Liver (tissue), 3 donors: Measurements from ENCODE around the gene CELF4.

Experiments
- CTCF ChIP-seq: fragments of 150-350 bp; IDR thresholded peaks from 2 replicates; pipeline ENCODE4 v1.5.1; 2017; ENCODE audit warnings: improper control_type of control experiment, low read depth, low read length; ENCODE audit not compliant: missing input control
- GABPA ChIP-seq, 2 donors: IDR thresholded peaks in 1 of 2; conservative IDR thresholded peaks in 1 of 2; 2 replicates each; pipeline ENCODE4 v1.6.1; 2016; ENCODE audit warnings: antibody characterized with exemption in 2 of 2, mild to moderate bottlenecking in 1 of 2, moderate library complexity in 1 of 2
- REST ChIP-seq: IDR thresholded peaks from 2 replicates; pipeline ENCODE4 v1.6.1; 2016; ENCODE audit warnings: antibody characterized with exemption, mild to moderate bottlenecking
- RXRA ChIP-seq, 2 donors: IDR thresholded peaks; 2 replicates each; pipeline ENCODE4 v1.6.1; 2017 to 2018; ENCODE audit warnings: antibody characterized with exemption in 2 of 2, mild to moderate bottlenecking in 1 of 2
- SP1 ChIP-seq: IDR thresholded peaks from 2 replicates; pipeline ENCODE4 v1.6.1; 2018; ENCODE audit warnings: antibody characterized with exemption, mild to moderate bottlenecking
- TAF1 ChIP-seq: conservative IDR thresholded peaks from 2 replicates; pipeline ENCODE4 v1.6.1; 2016; ENCODE audit warnings: antibody characterized with exemption, mild to moderate bottlenecking
- donor health status: healthy.
- donor health status: healthy.

- TF ChIP-seq CTCF (no peak), TAF1 (no peak), SP1 (no peak), RXRA (IDR thresholded peaks at IDR 0.05) (no peak), REST (no peak), GABPA (IDR thresholded peaks at IDR 0.05 in 1 of 2, conservative IDR thresholded peaks at IDR 0.05 in 1 of 2) (no peak)
These were observed 1.6 kb downstream of the CELF4 start for GRCh38 chr18:37563931-37564392.
